Measurements from ENCODE around the gene NEDD1.

Gene NEDD1

DNA sequence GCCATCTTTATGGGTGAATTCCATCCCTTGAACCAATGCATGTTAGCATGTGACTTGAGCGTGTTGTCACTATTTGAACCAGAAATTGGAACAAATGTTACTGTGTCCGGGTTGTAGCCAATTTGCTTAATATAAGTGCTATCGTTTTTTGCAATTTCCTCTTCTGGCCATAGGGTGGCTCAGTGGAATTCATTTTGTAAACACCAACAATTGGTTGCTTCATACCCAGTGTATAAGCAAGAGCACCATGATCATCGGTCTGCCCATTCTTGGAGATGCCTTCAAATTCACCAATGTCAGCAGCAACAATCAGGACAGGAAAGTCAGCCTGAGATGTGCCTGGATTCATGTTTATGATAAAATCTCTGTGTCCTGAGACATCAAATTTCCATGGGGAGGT lies 5.0 kb upstream of the NEDD1 start:
- peak; percentile 15 for DNase-seq

DNA sequence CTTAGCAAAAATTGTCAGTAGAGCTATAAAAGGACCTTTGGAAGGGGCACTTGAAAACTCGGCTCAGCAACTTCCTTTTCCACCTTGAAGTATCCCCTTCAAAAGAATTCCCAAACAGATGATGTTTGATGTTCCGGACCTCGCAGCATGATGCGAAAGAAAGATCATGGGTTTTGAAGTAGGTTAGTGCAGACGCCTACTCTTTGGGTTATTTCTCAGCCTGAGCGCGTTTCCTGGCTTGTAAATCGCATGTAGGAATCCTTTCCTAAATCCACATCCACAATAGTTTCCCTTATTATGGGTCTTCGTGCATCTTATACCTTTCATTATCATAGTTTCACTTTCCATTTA lies 584 bp upstream of the NEDD1 start:
- no peak for DNase-seq

DNA sequence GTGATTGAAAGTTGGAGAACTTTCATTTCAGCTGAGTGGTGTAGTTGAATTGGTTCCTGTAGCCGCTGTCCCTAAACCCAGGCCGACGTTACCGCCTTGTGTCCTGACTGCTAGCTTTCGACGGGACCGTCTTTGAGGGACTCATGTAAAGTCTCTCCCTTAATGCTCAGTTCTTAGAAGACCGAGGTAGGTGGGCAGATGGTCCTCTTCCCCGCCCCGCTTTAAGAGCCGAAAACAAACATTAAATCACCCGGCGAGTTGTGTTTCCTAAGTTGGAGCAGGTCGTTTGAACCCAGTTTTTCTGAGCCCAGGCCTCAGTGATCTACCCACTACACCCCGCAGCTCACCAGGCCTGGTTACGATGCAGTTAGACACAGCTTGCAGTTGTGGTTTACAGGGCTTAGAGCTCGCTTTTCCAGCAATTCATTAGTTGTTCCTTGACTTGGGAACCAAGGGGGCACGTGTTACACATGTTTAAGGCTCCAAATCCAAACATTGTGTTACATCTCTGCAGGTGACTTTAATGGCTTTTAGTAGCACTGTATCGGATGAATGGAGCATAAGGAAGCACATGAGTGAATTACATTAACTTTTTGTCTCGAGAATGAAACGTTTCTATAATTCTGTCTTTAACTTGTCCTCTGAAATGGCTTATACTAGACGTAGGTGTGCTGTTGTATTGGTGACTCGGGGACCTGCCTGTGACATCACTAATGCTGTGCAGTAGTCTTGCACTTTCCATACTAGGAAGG lies 790 bp downstream of the NEDD1 start:
- peak; percentile 34 for DNase-seq

DNA sequence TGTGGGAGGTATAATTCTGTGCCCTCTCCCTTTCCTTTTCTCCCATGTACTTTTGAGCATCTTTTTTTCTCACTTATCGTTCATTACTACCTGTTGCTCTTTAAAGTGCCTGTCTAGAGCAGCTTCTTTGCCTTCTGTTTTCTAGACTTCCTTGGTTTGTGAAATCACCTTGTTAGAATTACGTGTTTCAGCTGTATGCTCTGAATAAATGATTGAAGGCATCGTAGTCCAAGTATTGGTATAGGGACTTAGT lies 1.3 kb downstream of the NEDD1 start:
- DNase-seq: no peak

DNA sequence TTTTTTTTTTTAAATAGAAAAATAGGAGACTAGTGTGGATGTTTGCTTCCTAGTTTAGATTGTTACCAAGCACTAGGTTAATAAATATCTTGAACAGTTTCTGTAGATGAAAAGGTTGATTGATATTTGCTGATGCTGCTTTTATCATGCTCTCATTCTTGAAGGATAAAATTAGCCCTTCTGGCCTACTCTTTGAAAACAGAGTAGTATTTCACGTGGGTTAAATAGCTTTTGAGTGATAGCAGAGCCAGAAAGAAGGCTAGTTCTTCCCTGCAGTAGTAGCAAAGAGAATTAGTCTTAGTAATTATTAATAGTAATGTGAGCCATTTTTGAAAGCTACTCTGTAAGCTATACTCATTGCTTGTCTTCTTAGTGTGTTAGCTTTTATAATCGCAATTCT lies 5.2 kb downstream of the NEDD1 start:
- DNase-seq: no peak

DNA sequence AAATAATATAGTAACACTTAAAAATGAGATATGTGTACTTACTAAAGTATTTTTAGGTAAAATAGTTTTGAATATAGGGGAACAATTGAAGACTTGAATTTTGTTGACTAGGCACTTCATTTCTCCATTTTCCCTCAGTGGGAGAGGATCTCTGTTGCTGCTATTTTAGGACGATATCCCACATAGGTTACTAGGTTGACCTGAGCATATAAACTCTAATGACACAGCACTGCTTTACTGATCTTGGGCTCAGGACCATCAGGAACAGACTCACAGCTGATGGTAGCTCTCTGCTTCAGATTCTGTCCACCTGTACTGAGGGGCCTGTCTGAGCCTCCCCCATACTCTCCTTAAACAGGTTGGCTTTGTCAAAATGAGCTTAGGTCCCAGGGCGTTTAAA lies 5.9 kb downstream of the NEDD1 start:
- no peak for DNase-seq

DNA sequence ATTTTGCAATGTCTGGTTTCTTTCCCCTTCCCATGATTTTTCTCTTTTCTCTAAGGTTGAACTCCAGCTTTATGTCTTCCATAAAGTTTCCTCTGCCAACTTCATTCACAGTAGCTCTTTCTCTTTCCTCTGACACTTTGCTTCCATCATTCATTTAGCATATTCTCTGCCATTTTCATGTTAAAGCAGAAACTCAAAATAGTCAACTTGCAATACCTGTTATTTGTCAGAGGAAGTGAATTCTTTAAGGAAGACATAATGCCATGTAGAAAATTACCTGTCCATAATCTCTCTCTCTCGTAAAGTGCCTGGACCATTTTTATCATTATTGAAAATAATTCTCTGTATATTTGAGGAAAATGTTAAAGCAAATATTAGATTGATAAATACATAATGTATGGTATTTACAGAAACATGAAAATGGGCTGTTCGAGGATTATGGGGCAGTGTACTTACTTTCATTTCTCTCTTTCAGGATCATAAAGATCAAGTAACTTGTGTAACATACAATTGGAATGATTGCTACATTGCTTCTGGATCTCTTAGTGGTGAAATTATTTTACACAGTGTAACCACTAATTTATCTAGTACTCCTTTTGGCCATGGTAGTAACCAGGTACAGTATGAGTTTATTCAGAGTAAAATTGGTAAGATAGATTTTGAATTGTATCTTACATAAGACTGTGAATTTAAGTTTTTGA lies 12.6 kb downstream of the NEDD1 start:
- DNase-seq: no peak

DNA sequence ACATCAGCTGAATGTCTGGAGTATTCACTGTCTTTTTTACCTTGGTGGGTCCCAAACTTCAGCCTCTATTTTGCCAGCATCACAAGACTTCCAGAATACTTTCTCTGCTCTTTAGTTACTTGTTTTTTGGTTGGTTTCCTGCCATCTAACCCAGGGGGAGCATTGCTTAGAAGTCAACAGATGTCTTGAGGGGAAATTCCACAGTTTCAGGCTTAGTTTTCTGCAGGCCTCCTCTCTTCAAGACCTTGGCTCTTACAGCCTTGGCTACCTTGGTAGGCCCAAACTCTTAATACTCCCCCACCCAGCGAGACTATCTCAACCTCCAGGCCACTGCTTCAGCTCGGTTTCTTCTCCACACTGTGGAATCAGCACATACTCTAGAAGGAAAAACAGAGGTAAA lies 41.7 kb downstream of the NEDD1 start:
- DNase-seq: no peak

DNA sequence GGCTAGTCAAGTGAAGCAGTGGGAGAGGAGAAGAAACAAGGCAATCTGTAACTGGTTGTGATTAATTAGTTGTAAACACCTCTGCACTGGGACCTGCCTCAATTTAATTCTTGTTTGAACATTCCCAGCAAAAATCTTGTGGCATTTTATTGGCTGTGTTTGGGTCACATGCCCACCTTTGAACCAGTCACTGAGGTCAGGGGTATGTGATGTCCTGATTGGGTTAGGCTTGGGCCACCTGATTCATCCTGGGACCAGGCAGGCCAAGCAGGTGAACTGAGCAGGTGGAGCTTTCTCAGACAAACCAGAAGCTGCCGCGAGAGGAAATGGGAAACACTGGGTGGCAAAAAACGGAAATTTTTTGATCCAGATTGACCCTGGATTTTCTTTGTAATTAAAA lies 72.5 kb downstream of the NEDD1 start:
- DNase-seq: no peak

DNA sequence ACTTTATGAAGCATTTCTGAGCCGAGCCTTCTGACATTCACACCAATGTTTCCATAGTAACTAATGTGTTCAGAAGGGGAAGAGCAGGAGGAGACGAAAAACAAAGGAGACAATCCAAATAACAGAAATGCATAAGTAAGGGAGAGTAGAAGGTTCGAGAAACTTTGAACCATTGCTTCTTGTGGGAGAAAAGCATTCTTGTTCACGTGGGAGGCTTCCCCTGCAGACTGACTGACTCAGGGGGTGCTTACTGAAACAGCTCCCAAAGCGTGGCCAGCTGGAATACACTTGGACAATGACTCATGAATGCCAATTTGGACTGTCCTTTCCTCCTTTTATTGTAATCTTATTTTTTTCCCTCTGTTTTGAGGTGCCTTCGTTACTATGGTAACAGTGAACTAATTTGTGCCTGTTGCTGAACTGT lies 73.9 kb downstream of the NEDD1 start:
- no peak for DNase-seq

DNA sequence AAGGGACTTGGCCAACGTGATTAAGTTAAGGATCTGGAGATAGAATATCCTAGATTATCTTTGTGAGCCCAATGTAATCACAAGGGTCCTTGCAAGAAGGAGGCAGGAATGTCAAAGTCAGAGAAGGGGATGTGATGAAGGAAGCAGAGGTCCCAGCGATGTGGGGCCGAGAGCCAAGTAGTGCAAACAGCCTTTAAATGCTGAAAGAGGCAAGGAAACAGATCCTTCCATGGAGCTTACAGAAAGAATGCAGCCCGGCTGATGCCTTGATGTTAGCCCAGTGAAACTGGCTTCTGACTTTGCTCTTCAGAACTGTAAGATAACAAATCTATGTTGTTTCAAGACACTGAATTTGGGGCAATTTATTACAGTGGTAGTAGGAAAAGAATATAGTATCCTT lies 74.9 kb downstream of the NEDD1 start:
- DNase-seq: no peak

DNA sequence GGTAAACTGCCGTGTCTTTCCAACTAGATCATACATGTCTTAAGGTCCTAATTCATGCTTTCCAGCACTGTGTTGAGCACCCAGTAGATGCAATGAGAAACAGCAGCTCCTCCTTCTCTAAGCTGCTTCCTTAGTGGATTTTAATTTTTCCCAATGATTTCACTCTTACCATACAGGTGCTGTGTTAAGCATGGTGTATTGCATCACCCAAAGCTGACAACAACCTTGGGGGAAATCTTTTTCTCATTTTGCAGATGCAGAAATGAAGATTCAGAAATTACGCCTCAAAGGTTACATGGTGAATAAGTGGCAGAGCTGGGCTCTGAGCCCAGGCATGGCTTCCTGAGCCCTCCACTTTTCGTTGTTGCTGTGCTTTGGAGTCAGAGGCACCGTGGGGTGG lies 75.6 kb downstream of the NEDD1 start:
- DNase-seq: no peak

DNA sequence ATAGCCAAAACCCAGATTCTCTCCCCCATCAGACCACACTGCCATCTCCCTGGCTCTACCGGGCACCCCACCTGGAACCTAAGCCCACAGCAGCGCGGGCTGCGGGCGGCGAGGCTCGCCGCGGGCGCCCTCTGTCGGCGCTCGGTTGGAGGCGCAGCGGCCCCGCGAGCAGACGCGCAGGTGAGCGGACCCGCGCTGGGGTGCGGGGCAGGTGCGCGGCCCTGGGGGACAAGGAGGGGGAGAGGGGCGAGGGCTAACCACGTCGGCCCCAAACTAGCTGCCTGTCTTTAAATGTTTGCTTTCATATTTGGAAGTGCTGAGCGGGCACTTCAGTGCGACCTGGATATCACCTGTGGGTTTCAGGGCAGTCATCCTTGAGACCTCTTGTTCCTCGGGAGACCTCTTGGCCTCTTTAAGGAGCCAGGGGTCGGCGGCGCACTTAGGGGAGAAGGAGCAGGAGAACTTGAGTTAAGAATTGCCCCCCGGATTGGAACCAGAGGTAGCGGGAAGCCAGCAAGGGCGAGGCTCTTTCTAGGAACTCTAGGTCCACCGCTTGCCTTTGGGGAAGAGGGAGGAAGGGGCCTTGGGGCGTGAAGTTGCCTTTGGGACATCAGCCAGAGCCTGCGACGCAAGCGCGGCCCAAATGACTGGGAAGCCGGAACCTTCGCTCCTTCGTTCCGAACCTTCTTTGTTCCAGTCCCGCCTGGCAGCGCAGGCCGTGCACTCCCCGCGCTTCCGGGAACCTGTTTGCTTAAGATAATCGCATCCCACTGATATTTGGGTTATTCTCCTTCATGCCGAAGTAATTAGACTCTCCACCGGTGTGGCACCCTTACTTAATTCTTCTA lies 78.7 kb downstream of the NEDD1 start:
- DNase-seq: peak; percentile 58

DNA sequence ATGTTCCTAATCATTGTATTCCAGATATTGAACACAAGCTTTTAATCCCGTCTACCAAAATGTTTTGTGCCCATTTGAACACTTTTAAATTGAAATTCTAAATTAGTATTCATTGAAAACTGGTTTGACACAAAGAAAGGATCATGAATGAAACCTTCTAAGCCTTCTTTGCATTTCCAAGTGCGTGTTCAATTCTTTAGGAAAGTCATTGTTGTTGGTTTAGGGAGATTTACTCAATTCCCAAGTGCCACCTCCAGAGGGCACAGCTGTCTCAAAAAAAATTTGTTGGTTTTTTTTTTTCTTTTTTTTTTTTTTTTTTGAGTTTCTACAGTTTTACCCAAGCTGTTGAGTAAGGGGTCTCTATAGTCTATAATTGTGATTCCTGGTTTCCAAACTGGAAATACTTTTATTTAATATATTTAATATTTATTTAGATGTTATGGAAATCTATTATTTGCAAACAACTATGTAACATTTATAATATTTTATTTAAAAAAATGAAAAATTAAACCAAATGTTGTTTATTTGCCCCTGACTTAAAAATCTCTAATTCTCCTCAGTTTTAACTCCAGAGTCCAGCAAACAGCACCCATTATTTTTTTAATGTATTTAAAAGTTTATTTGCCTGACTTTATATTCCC lies 79.9 kb downstream of the NEDD1 start:
- peak; percentile 43 for DNase-seq

DNA sequence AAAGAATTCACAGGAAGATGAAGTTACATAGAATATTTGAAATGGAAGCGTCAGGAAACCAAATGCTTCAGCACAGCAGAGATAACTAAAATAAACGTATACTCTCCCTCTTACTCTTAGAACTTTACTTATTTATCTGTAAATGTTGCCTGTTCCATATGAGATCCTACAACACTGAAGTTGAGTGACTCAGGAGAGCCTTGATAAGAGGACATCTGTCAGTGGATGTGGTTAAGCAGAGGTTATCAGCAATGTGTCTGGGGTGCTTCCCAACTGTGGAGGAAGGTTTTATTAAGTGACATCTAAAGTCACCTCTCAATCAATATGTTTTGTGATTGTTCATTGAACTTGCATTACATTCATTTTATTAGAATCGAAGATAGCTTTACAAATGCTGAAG lies 81.9 kb downstream of the NEDD1 start:
- no peak for DNase-seq

DNA sequence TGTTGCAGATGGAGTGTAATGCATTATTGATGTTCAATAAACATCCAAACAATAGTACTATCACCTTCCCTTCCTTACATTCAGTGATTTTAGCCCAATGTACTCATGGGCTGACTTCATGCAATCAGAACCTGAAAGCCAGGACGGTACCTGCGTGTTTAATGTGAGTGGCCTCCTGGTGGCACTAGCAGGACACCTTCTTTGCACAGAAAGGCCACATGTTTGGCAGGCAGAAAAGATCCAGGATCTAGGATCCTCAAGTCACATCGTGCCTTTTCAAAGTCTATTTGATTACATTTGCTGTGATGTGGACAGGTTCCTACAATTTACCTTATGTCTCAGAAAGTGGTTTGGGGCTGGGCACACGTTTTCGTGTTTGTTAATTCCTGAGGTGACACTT lies 82.9 kb downstream of the NEDD1 start:
- peak; percentile 31 for DNase-seq

DNA sequence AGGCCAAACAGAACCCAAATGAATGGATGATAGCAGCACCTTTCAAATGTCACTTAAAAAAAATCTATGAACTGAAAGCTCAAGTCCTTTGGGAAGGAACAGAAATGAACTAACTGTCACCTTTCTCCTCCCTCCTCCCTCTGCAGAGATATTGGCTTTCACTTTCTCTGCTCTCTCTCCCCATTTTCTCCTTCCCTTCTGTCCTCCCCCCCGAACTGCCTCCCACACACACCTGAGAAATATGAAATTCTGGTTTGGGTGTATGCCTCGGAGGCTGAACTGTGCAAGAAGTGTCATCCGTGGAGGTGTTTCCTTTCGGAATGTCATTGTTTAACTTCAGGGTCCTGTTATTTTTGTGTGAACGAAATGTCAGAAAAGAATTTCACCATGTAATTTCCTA lies 87.8 kb downstream of the NEDD1 start:
- no peak for DNase-seq

DNA sequence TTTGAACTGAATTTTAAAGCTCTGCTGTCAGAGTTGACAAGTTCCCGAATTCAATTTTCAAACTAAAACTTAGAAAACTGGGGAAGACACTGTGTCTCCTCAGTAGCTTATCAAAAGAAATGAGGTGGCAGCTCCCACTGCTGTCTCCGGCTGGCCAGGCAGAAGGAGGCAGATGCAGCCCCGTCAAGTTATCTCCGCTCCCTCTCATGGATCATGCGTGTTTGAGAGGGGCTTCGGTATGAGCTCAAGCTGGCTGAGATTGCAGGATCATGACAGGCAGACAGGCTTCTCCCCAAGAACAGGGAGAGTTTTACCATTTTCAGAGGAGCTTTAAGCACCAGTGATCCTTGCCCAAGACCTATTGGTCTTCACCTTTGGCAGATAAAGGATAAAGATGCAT lies 88.8 kb downstream of the NEDD1 start:
- no peak for DNase-seq

DNA sequence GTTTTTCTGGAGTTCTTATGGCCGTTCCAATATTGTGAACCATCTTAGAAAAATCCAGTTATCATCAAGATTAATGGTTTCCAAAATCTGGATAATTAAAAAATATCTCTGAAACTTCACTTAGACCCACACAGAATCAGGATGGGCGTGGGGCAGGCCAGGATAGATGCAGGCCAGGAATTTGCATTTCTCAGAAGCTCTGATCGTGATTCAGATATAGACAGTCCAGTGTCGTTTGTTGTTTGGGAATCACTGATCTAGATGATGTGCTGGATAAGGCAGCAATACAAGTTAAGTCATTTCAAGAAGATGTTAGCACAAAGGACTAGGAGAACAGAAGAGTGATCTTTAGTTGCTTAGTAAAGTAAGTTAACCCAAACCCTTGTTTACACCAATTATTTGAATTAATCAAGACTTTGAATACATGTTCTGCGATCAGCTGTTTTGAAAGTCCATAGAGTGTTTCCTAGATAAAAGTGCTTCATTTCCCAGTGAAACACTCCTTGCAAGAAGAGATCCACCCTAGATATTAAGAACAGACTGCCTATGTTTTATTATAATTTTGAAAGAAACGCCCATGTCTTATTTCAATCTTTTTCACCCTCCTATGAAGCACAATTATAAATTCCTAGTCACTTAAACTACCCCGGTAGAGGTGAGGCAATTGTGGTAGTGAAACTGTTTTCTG lies 90.9 kb downstream of the NEDD1 start:
- DNase-seq: no peak

DNA sequence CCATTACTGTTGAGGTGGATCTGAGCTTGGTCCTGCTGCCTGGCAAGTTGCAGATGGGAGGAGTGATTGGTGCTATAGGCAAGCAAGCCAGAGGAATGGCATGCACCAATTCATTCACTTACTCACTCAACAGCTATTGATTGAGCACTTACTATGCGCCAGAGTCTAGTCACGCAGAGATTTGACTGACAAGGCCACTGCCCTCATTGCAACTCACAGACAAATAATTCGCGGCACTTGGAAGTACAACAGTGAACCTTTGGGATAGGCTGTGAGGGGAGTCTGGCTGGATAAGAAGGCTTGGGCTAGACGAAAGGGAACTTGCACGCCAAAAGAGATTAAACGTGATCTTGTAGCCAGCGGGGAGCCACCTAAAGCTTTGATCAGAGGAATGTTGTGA lies 96.2 kb downstream of the NEDD1 start:
- DNase-seq: no peak
